Measurements from ENCODE around the gene ACKR2. TPM values are rescaled to one million over a fixed set of nuclear protein-coding genes. Genes with fewer than 3 reads are reported as not detected.

Gene ACKR2
- total RNA-seq, 1 experiment from 2014 or later = 0.28 TPM

GRCh38 chr3:42772670-42773408 is 36.4 kb upstream of the ACKR2 start, which contains the start of gene CCDC13:
CCDC13 (minus strand) TSS chr3:42773253; CDS start chr3:42758345, 14,908 bp downstream.
- ChIA-PET CTCF (no interaction called here), POLR2A (interaction anchor here (0.6 kb wide), 1 partner anchor 18 kb away, joined by 3 read pairs; no protein-coding TSS in a partner anchor)
- H3K27ac Mint-ChIP-seq = peak within 1 kb of the TSS; percentile 24; the same call in 1 of the 2 replicates
- H3K27me3 Mint-ChIP-seq (ENCODE audit: low read depth) = peaks cover 29% of the 10 kb centered on the region
- peaks cover 6% of the 10 kb centered on the region for H3K4me1 Mint-ChIP-seq
- DNase-seq (ENCODE audit: low spot score) = peak; percentile 96
- H3K36me3 Mint-ChIP-seq = peaks cover 9% of the 10 kb centered on the region
- H3K4me3 Mint-ChIP-seq = peak within 1 kb of the TSS; percentile 87
- ATAC-seq = peak; percentile 96
- H3K9me3 Mint-ChIP-seq = peaks cover 23% of the 10 kb centered on the region
- no peak for TF ChIP-seq ZMAT4 (CRISPR knock-in tag; IDR thresholded peaks at IDR 0.05)
- TF ChIP-seq IRF1 (CRISPR knock-in tag; IDR thresholded peaks at IDR 0.05) = no peak
- TF ChIP-seq AFF4 (CRISPR knock-in tag; IDR thresholded peaks at IDR 0.05; ENCODE audit: borderline replicate concordance) = no peak
- TF ChIP-seq NR3C1 (CRISPR knock-in tag; conservative IDR thresholded peaks at IDR 0.05; ENCODE audit: low read depth) = no peak
- peak; percentile 69 for TF ChIP-seq FOXK1 (CRISPR knock-in tag; IDR thresholded peaks at IDR 0.05)
- TF ChIP-seq ZNF671 (CRISPR knock-in tag; IDR thresholded peaks at IDR 0.05) = no peak
- TF ChIP-seq, protein P1, sequence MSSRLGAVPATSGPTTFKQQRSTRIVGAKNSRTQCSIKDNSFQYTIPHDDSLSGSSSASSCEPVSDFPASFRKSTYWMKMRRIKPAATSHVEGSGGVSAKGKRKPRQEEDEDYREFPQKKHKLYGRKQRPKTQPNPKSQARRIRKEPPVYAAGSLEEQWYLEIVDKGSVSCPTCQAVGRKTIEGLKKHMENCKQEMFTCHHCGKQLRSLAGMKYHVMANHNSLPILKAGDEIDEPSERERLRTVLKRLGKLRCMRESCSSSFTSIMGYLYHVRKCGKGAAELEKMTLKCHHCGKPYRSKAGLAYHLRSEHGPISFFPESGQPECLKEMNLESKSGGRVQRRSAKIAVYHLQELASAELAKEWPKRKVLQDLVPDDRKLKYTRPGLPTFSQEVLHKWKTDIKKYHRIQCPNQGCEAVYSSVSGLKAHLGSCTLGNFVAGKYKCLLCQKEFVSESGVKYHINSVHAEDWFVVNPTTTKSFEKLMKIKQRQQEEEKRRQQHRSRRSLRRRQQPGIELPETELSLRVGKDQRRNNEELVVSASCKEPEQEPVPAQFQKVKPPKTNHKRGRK (CRISPR knock-in tag; IDR thresholded peaks at IDR 0.05; ENCODE audit: borderline replicate concordance) = no peak
- no peak for TF ChIP-seq USF1 (CRISPR knock-in tag; IDR thresholded peaks at IDR 0.05)
- no peak for TF ChIP-seq USF2 (CRISPR knock-in tag; IDR thresholded peaks at IDR 0.05)
- no peak for TF ChIP-seq SP1 (CRISPR knock-in tag; conservative IDR thresholded peaks at IDR 0.05)
- no peak for TF ChIP-seq TEAD4 (CRISPR knock-in tag; IDR thresholded peaks at IDR 0.05)
- TF ChIP-seq GABPB1 (CRISPR knock-in tag; IDR thresholded peaks at IDR 0.05) = no peak
- TF ChIP-seq, protein P2, sequence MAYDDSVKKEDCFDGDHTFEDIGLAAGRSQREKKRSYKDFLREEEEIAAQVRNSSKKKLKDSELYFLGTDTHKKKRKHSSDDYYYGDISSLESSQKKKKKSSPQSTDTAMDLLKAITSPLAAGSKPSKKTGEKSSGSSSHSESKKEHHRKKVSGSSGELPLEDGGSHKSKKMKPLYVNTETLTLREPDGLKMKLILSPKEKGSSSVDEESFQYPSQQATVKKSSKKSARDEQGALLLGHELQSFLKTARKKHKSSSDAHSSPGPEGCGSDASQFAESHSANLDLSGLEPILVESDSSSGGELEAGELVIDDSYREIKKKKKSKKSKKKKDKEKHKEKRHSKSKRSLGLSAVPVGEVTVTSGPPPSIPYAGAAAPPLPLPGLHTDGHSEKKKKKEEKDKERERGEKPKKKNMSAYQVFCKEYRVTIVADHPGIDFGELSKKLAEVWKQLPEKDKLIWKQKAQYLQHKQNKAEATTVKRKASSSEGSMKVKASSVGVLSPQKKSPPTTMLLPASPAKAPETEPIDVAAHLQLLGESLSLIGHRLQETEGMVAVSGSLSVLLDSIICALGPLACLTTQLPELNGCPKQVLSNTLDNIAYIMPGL (CRISPR knock-in tag; IDR thresholded peaks at IDR 0.05) = peak; percentile 47; the same call in 1 of the 2 replicates
- no peak for TF ChIP-seq ZNF138 (CRISPR knock-in tag; conservative IDR thresholded peaks at IDR 0.05)
- no peak; the same call in 1 of the 2 replicates for TF ChIP-seq ATF1 (CRISPR knock-in tag; IDR thresholded peaks at IDR 0.05)
- no peak for TF ChIP-seq NFATC4 (CRISPR knock-in tag; IDR thresholded peaks at IDR 0.05)
- TF ChIP-seq, protein P3, sequence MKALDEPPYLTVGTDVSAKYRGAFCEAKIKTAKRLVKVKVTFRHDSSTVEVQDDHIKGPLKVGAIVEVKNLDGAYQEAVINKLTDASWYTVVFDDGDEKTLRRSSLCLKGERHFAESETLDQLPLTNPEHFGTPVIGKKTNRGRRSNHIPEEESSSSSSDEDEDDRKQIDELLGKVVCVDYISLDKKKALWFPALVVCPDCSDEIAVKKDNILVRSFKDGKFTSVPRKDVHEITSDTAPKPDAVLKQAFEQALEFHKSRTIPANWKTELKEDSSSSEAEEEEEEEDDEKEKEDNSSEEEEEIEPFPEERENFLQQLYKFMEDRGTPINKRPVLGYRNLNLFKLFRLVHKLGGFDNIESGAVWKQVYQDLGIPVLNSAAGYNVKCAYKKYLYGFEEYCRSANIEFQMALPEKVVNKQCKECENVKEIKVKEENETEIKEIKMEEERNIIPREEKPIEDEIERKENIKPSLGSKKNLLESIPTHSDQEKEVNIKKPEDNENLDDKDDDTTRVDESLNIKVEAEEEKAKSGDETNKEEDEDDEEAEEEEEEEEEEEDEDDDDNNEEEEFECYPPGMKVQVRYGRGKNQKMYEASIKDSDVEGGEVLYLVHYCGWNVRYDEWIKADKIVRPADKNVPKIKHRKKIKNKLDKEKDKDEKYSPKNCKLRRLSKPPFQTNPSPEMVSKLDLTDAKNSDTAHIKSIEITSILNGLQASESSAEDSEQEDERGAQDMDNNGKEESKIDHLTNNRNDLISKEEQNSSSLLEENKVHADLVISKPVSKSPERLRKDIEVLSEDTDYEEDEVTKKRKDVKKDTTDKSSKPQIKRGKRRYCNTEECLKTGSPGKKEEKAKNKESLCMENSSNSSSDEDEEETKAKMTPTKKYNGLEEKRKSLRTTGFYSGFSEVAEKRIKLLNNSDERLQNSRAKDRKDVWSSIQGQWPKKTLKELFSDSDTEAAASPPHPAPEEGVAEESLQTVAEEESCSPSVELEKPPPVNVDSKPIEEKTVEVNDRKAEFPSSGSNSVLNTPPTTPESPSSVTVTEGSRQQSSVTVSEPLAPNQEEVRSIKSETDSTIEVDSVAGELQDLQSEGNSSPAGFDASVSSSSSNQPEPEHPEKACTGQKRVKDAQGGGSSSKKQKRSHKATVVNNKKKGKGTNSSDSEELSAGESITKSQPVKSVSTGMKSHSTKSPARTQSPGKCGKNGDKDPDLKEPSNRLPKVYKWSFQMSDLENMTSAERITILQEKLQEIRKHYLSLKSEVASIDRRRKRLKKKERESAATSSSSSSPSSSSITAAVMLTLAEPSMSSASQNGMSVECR (CRISPR knock-in tag; IDR thresholded peaks at IDR 0.05; ENCODE audit: borderline replicate concordance) = peak; percentile 57; the same call in 1 of the 2 replicates
- TF ChIP-seq ZNF317 (CRISPR knock-in tag; IDR thresholded peaks at IDR 0.05; ENCODE audit: borderline replicate concordance, low read depth) = no peak
- no peak for TF ChIP-seq MLX (CRISPR knock-in tag; IDR thresholded peaks at IDR 0.05)
- TF ChIP-seq NFE2L1 (CRISPR knock-in tag; IDR thresholded peaks at IDR 0.05) = no peak
- TF ChIP-seq TEAD1 (CRISPR knock-in tag; IDR thresholded peaks at IDR 0.05) = no peak
